Caco-2 (cell line): Measurements from ENCODE around the gene FLCN. TPM values are rescaled to one million over a fixed set of nuclear protein-coding genes. Genes with fewer than 3 reads are reported as not detected.

ENCODE experiments used
- BruUV-seq: library from RNA; stranded (reverse); fragments of 400-500 nt; replicated peaks from 2 replicates; lab custom pipeline; 2021; lab: Mats Ljungman, UMichigan
- CTCF ChIA-PET: fragments of 300-600 bp; sonication (Branson Sonifier 250); formaldehyde crosslinking; loops from one replicate; lab custom pipeline; 2022; ENCODE audit warnings: antibody characterized with exemption; lab: Charles Lee
- POLR2A ChIA-PET: fragments of 300-600 bp; sonication (Branson Sonifier 250); formaldehyde crosslinking; loops from one replicate; lab custom pipeline; 2022; ENCODE audit warnings: antibody characterized with exemption; lab: Charles Lee
- DNase-seq, 2 experiments: peaks; one replicate each; pipeline versions ENCODE4 v3.0.0 to v3.0.0-alpha.2; 2020 to 2022
- H3K27me3 ChIP-seq: replicated peaks from 2 replicates; pipeline ENCODE4 v1.6.0; 2011; ENCODE audit warnings: low read length; ENCODE audit not compliant: control insufficient read depth, insufficient read depth
- H3K36me3 ChIP-seq: 2 replicates; pipeline ENCODE4 v1.5.1; 2011; ENCODE audit warnings: low read length; ENCODE audit not compliant: control insufficient read depth, insufficient read depth
- H3K4me1 ChIP-seq: fragments of 250-450 bp; sonication (Bioruptor Pico); 2 replicates; pipeline ENCODE4 v1.5.1; 2020; ENCODE audit warnings: mild to moderate bottlenecking
- H3K4me3 ChIP-seq: 2 replicates; pipeline ENCODE4 v1.5.1; 2011; ENCODE audit warnings: low read depth, mild to moderate bottlenecking, control low read depth, low read length
- H3K9me3 ChIP-seq: fragments of 250-450 bp; sonication (Bioruptor Pico); 2 replicates; pipeline ENCODE4 v1.5.1; 2020; ENCODE audit warnings: mild to moderate bottlenecking, moderate library complexity
- H3K27ac Mint-ChIP-seq: one replicate; pipeline ENCODE4 v1.8.0; 2022; ENCODE audit warnings: mixed read lengths; ENCODE audit not compliant: unreplicated experiment
- H3K27me3 Mint-ChIP-seq: one replicate; pipeline ENCODE4 v1.8.0; 2022; ENCODE audit warnings: mixed read lengths; ENCODE audit not compliant: insufficient read depth, unreplicated experiment
- H3K36me3 Mint-ChIP-seq: one replicate; pipeline ENCODE4 v1.8.0; 2022; ENCODE audit warnings: mild to moderate bottlenecking, mixed read lengths; ENCODE audit not compliant: insufficient read depth, unreplicated experiment
- H3K4me1 Mint-ChIP-seq: one replicate; pipeline ENCODE4 v1.8.0; 2022; ENCODE audit warnings: low read depth, mixed read lengths; ENCODE audit not compliant: unreplicated experiment
- H3K4me3 Mint-ChIP-seq: one replicate; pipeline ENCODE4 v1.8.0; 2022; ENCODE audit warnings: mild to moderate bottlenecking, moderate library complexity, mixed read lengths; ENCODE audit not compliant: unreplicated experiment
- H3K9me3 Mint-ChIP-seq: one replicate; pipeline ENCODE4 v1.8.0; 2022; ENCODE audit warnings: mixed read lengths; ENCODE audit not compliant: unreplicated experiment
- CTCF ChIP-seq, 2 experiments: fragments of 200-600 bp in 1 of 2; IDR thresholded peaks; 1 replicate in 1 of 2; 2 replicates in 1 of 2; pipeline versions ENCODE4 v1.5.1 to v1.8.0; 2011 to 2022; ENCODE audit warnings: antibody characterized with exemption in 1 of 2, control low read depth in 1 of 2, inconsistent platforms in 1 of 2, low read depth in 1 of 2, low read length in 1 of 2, mild to moderate bottlenecking in 1 of 2, moderate library complexity in 1 of 2; ENCODE audit not compliant: insufficient read depth in 1 of 2, severe bottlenecking in 1 of 2, unreplicated experiment in 1 of 2
- intact Hi-C: fragments of 100-400 bp; cut with micrococcal nuclease; formaldehyde crosslinking; loops from one replicate; pipeline ENCODE4 v1.10.0; 2022; ENCODE audit not compliant: unreplicated experiment
- total RNA-seq: library from RNA; stranded (reverse); gene quantifications from 2 replicates; pipeline ENCODE4 v1.2.3, GENCODE V29; 2022

The FLCN gene
- total RNA-seq, 1 experiment from 2014 or later, result 69.0 TPM

- no peak overlapping the region for H3K4me3 ChIP-seq
- Mint-ChIP-seq H3K9me3 (no peaks in the 10 kb centered on the region), H3K27me3 (no peaks in the 10 kb centered on the region), H3K27ac (no peak overlapping the region), H3K4me1 (peaks cover 14% of the 10 kb centered on the region), H3K36me3 (peaks cover 98% of the 10 kb centered on the region), H3K4me3 (no peak overlapping the region)
- H3K9me3 ChIP-seq, result no peaks in the 10 kb centered on the region
- no peak for TF ChIP-seq CTCF (IDR thresholded peaks at IDR 0.05; ENCODE audit: insufficient read depth in 1 of 2, low read depth in 1 of 2, low read length in 1 of 2, severe bottlenecking in 1 of 2, unreplicated experiment in 1 of 2)
- ChIA-PET POLR2A (no interaction called here), CTCF (no interaction called here)
- H3K4me1 ChIP-seq, result peaks cover 14% of the 10 kb centered on the region
- no peaks in the 10 kb centered on the region for H3K27me3 ChIP-seq
- H3K36me3 ChIP-seq, result peaks cover 10% of the 10 kb centered on the region
- DNase-seq, result no peak
- intact Hi-C loops, result no loop called here
- no TSS peak for BruUV-seq
These were observed 9.1 kb downstream of the FLCN start for GRCh38 chr17:17227608-17228520.

GRCh38 chr17:17226451-17227265 is 10.3 kb downstream of the FLCN start:
- Histone ChIP-seq H3K4me1 (peaks cover 2% of the 10 kb centered on the region), H3K27me3 (no peaks in the 10 kb centered on the region), H3K4me3 (no peak overlapping the region), H3K9me3 (no peaks in the 10 kb centered on the region), H3K36me3 (peaks cover 10% of the 10 kb centered on the region)
- ChIA-PET CTCF (no interaction called here), POLR2A (no interaction called here)
- Mint-ChIP-seq H3K27me3 (no peaks in the 10 kb centered on the region), H3K27ac (no peak overlapping the region), H3K36me3 (peaks cover 92% of the 10 kb centered on the region), H3K4me1 (peaks cover 3% of the 10 kb centered on the region), H3K4me3 (no peak overlapping the region), H3K9me3 (no peaks in the 10 kb centered on the region)
- intact Hi-C loops, result no loop called here
- no peak for TF ChIP-seq CTCF (IDR thresholded peaks at IDR 0.05; ENCODE audit: insufficient read depth in 1 of 2, low read depth in 1 of 2, low read length in 1 of 2, severe bottlenecking in 1 of 2, unreplicated experiment in 1 of 2)
- BruUV-seq, result no TSS peak
- DNase-seq, result no peak

GRCh38 chr17:17225901-17226300 is 11.1 kb downstream of the FLCN start:
- no peak for DNase-seq
- POLR2A ChIA-PET, result no interaction called here
- Mint-ChIP-seq H3K27ac (no peak overlapping the region), H3K27me3 (no peaks in the 10 kb centered on the region), H3K4me3 (no peak overlapping the region), H3K4me1 (no peaks in the 10 kb centered on the region), H3K9me3 (no peaks in the 10 kb centered on the region), H3K36me3 (peaks cover 87% of the 10 kb centered on the region)
- BruUV-seq, result no TSS peak
- intact Hi-C loops, result no loop called here
- H3K9me3 ChIP-seq, result no peaks in the 10 kb centered on the region
- no peaks in the 10 kb centered on the region for H3K4me1 ChIP-seq
- H3K4me3 ChIP-seq, result no peak overlapping the region
- H3K27me3 ChIP-seq, result no peaks in the 10 kb centered on the region
- no peak for TF ChIP-seq CTCF (IDR thresholded peaks at IDR 0.05; ENCODE audit: insufficient read depth in 1 of 2, low read depth in 1 of 2, low read length in 1 of 2, severe bottlenecking in 1 of 2, unreplicated experiment in 1 of 2)
- CTCF ChIA-PET, result no interaction called here
- H3K36me3 ChIP-seq, result peaks cover 8% of the 10 kb centered on the region
